Testis (tissue), 3 donors: Measurements from ENCODE around the gene OLFM1. TPM values are rescaled to one million over a fixed set of nuclear protein-coding genes. Genes with fewer than 3 reads are reported as not detected.

Experiments
- DNase-seq: peaks from one replicate; pipeline ENCODE4 v3.0.0-alpha.2; 2019
- H3K27ac ChIP-seq, 2 donors: fragments of 200-600 bp; sonication (generic); one replicate each; pipeline ENCODE4 v1.5.1; 2019
- H3K27me3 ChIP-seq: fragments of 200-600 bp; sonication (generic); one replicate; pipeline ENCODE4 v1.5.1; 2019
- H3K36me3 ChIP-seq: fragments of 200-600 bp; sonication (generic); one replicate; pipeline ENCODE4 v1.5.1; 2017; ENCODE audit warnings: low read depth; ENCODE audit errors: missing control alignments
- H3K4me1 ChIP-seq: fragments of 200-600 bp; sonication (generic); one replicate; pipeline ENCODE4 v1.5.1; 2019
- H3K4me3 ChIP-seq, 2 donors: fragments of 200-600 bp; sonication (generic); one replicate each; pipeline ENCODE4 v1.5.1; 2017 to 2019
- H3K9me3 ChIP-seq: fragments of 200-600 bp; sonication (generic); one replicate; pipeline ENCODE4 v1.5.1; 2017
- CTCF ChIP-seq, 3 experiments: fragments of 450-650 bp in 2 of 3; fragments of 200-600 bp in 1 of 3; sonication (generic) in 1 of 3; IDR thresholded peaks; one replicate each; pipeline ENCODE4 v1.5.1; 2016 to 2019; ENCODE audit warnings: antibody characterized with exemption in 3 of 3, mild to moderate bottlenecking in 2 of 3, moderate library complexity in 1 of 3
- POLR2A ChIP-seq: fragments of 450-650 bp; IDR thresholded peaks from one replicate; pipeline ENCODE4 v1.6.1; 2017; ENCODE audit warnings: antibody characterized with exemption, mild to moderate bottlenecking, moderate library complexity
- WGBS, 2 donors: methylation state at CpG; one replicate each; pipeline ENCODE4 v1.1.5; 2018; 5-methylcytosine and 5-hydroxymethylcytosine counted together
- intact Hi-C: fragments of 100-400 bp; cut with DNase I; formaldehyde crosslinking; loops from one replicate; pipeline ENCODE4 v1.15.1; 2023; ENCODE audit warnings: low total_unique reads
- polyA plus RNA-seq: library from polyadenylated mRNA; stranded (reverse); fragments of 350-450 nt; fragmentation: Illumina TruSeq; extraction: RNeasy Lipid Tissue Mini Kit (QIAGEN cat#74804); gene quantifications from one replicate; pipeline ENCODE4 v1.2.3, GENCODE V29; 2014; ENCODE audit warnings: low read depth, low replicate concordance; ENCODE audit not compliant: insufficient read depth
- total RNA-seq, 2 donors: library from RNA; depleted of rRNA; stranded (reverse); fragments of >200 nt; gene quantifications; one replicate each; pipeline ENCODE4 v1.2.3, GENCODE V29; 2016

OLFM1 gene
- total and polyA plus RNA-seq, 3 donors from 2014 or later = 13.9 to 24.4 (median 16.0) TPM

- no peaks in the 10 kb centered on the region for H3K4me1 ChIP-seq
- 56 to 67% methylated on average over 9 of the region's 9 CpGs for WGBS, 2 donors
- intact Hi-C loops = no loop called here
- H3K27ac ChIP-seq = no peak overlapping the region
- peak; percentile 48 for DNase-seq
- H3K4me3 ChIP-seq = no peak overlapping the region
- TF ChIP-seq CTCF (IDR thresholded peaks at IDR 0.05) (no peak), POLR2A (no peak)
- no peaks in the 10 kb centered on the region for H3K27me3 ChIP-seq
- no peaks in the 10 kb centered on the region for H3K9me3 ChIP-seq
- H3K36me3 ChIP-seq = no peaks in the 10 kb centered on the region
These were observed 15.6 kb downstream of the OLFM1 start for GRCh38 chr9:135103001-135103446.

- Histone ChIP-seq H3K27ac (no peak overlapping the region), H3K4me1 (no peaks in the 10 kb centered on the region), H3K9me3 (no peaks in the 10 kb centered on the region), H3K36me3 (no peaks in the 10 kb centered on the region), H3K4me3 (no peak overlapping the region), H3K27me3 (no peaks in the 10 kb centered on the region)
- intact Hi-C loops = no loop called here
- DNase-seq = no peak
- TF ChIP-seq CTCF (IDR thresholded peaks at IDR 0.05) (no peak), POLR2A (no peak)
- 61 to 74% methylated on average over 5 to 28 of the region's 28 CpGs for WGBS, 2 donors
These were observed 16.6 kb downstream of the OLFM1 start for GRCh38 chr9:135103931-135104639.

- Histone ChIP-seq H3K27me3 (no peaks in the 10 kb centered on the region), H3K4me3 (no peak overlapping the region), H3K27ac (no peak overlapping the region), H3K9me3 (no peaks in the 10 kb centered on the region), H3K36me3 (no peaks in the 10 kb centered on the region), H3K4me1 (no peaks in the 10 kb centered on the region)
- 75 to 83% methylated on average over 12 of the region's 12 CpGs for WGBS, 2 donors
- intact Hi-C loops = no loop called here
- TF ChIP-seq POLR2A = no peak
- TF ChIP-seq CTCF (IDR thresholded peaks at IDR 0.05) = no peak
- no peak for DNase-seq
These were observed 17.3 kb downstream of the OLFM1 start for GRCh38 chr9:135104761-135105160.

GRCh38 chr9:135105211-135105745, 17.8 kb downstream of the OLFM1 start:
- DNase-seq = no peak
- Histone ChIP-seq H3K27ac (no peak overlapping the region), H3K4me3 (no peak overlapping the region), H3K4me1 (no peaks in the 10 kb centered on the region), H3K36me3 (no peaks in the 10 kb centered on the region), H3K9me3 (no peaks in the 10 kb centered on the region), H3K27me3 (no peaks in the 10 kb centered on the region)
- TF ChIP-seq POLR2A = no peak
- no peak for TF ChIP-seq CTCF (IDR thresholded peaks at IDR 0.05)
- 79% methylated on average over 31 of the region's 31 CpGs; no CpG with 5 or more reads in 1 of the 2 donors for WGBS, 2 donors
- intact Hi-C loops = no loop called here
